NCI-H774 (cell line): ENCODE measurements around the gene HCRT.
"Not testable (repeated sequence)": the region's sequence is repeated elsewhere in the genome, so short reads cannot be mapped to it uniquely, and the experiment has no call there.

Source experiments
- DNase-seq: peaks from one replicate; lab custom pipeline; 2025; lab: John Stamatoyannopoulos, UW

Gene HCRT

GRCh38 chr17:42197564-42198156 is 12.4 kb upstream of the HCRT start:
- DNase-seq: no peak

- peak; percentile 86 for DNase-seq
Observed at GRCh38 chr17:42193969-42194899, 9.0 kb upstream of the HCRT start, which contains the start of gene GHDC. GHDC (minus strand) TSS chr17:42194494; CDS start chr17:42193581, 913 bp downstream.

- no peak for DNase-seq
Observed at GRCh38 chr17:42193216-42193968, 8.1 kb upstream of the HCRT start.

GRCh38 chr17:42192189-42193126 is 7.2 kb upstream of the HCRT start:
- DNase-seq: no peak

- DNase-seq: no peak
Observed at GRCh38 chr17:42191275-42191608, 6.0 kb upstream of the HCRT start.

- no peak for DNase-seq
Observed at GRCh38 chr17:42190491-42191274, 5.4 kb upstream of the HCRT start.

GRCh38 chr17:42189651-42189965 is 4.4 kb upstream of the HCRT start:
- no peak for DNase-seq

- no peak for DNase-seq
Observed at GRCh38 chr17:42188749-42189650, 3.7 kb upstream of the HCRT start.

GRCh38 chr17:42187833-42188232 is 2.6 kb upstream of the HCRT start:
- DNase-seq: no peak

- not testable (repeated sequence) for DNase-seq
Observed at GRCh38 chr17:42186191-42186590, 939 bp upstream of the HCRT start.

GRCh38 chr17:42185621-42185930 is 324 bp upstream of the HCRT start:
- no peak for DNase-seq

GRCh38 chr17:42183741-42184711 is 1.2 kb downstream of the HCRT start:
- DNase-seq: peak; percentile 91

- peak; percentile 5 for DNase-seq
Observed at GRCh38 chr17:42182927-42183734, 2.1 kb downstream of the HCRT start.

- no peak for DNase-seq
Observed at GRCh38 chr17:42181851-42182207, 3.4 kb downstream of the HCRT start.

- DNase-seq: peak; percentile 93
Observed at GRCh38 chr17:42180922-42181850, 4.1 kb downstream of the HCRT start, which contains the start of gene KCNH4. KCNH4 (minus strand) TSS chr17:42181142; CDS start chr17:42180945, 197 bp downstream.

GRCh38 chr17:42180411-42180921 is 4.8 kb downstream of the HCRT start:
- no peak for DNase-seq
